HEK293 (cell line): ENCODE data around the gene TWSG1.

Source experiments
- CTCF ChIP-seq: fragments of 450-650 bp; formaldehyde crosslinking; IDR thresholded peaks from 2 replicates; pipeline ENCODE4 v1.5.1; 2016; ENCODE audit warnings: missing biosample characterization, missing genetic modification characterization
- INSM2 ChIP-seq: fragments of 450-650 bp; formaldehyde crosslinking; IDR thresholded peaks from 2 replicates; pipeline ENCODE4 v1.5.1; 2016; ENCODE audit warnings: missing biosample characterization, missing genetic modification characterization
- REST ChIP-seq: fragments of 450-650 bp; formaldehyde crosslinking; IDR thresholded peaks from 2 replicates; pipeline ENCODE4 v1.5.1; 2016; ENCODE audit warnings: missing biosample characterization, missing genetic modification characterization
- TCF7L2 ChIP-seq: IDR thresholded peaks from 2 replicates; pipeline ENCODE4 v1.6.1; 2011; ENCODE audit warnings: low read depth, mild to moderate bottlenecking, inconsistent platforms, low read length, moderate library complexity, borderline replicate concordance
- ZBTB17 ChIP-seq: fragments of 450-650 bp; formaldehyde crosslinking; IDR thresholded peaks from 2 replicates; pipeline ENCODE4 v1.5.1; 2016; ENCODE audit warnings: missing biosample characterization, missing genetic modification characterization
- ZBTB21 ChIP-seq: fragments of 450-650 bp; formaldehyde crosslinking; IDR thresholded peaks from 2 replicates; pipeline ENCODE4 v1.5.1; 2017; ENCODE audit warnings: missing biosample characterization, missing genetic modification characterization
- ZNF114 ChIP-seq: fragments of 450-650 bp; formaldehyde crosslinking; IDR thresholded peaks from 2 replicates; pipeline ENCODE4 v1.5.0; 2017; ENCODE audit warnings: missing biosample characterization, missing genetic modification characterization
- ZNF138 ChIP-seq: fragments of 450-650 bp; formaldehyde crosslinking; IDR thresholded peaks from 2 replicates; pipeline ENCODE4 v1.5.1; 2016; ENCODE audit warnings: missing biosample characterization, missing genetic modification characterization, borderline replicate concordance
- ZNF274 ChIP-seq, 2 experiments: fragments of 200-500 bp in 1 of 2; fragments of 450-650 bp in 1 of 2; sonication (Bioruptor generic) in 1 of 2; formaldehyde crosslinking in 1 of 2; IDR thresholded peaks; 2 replicates each; pipeline versions ENCODE4 v1.5.1 to v1.6.1; 2014 to 2016; ENCODE audit warnings: borderline replicate concordance in 1 of 2, inconsistent platforms in 1 of 2, low read length in 1 of 2, missing biosample characterization in 1 of 2, missing genetic modification characterization in 1 of 2
- ZNF350 ChIP-seq: fragments of 450-650 bp; formaldehyde crosslinking; IDR thresholded peaks from 2 replicates; pipeline ENCODE4 v1.5.0; 2017; ENCODE audit warnings: missing biosample characterization, mild to moderate bottlenecking, missing genetic modification characterization
- ZNF76 ChIP-seq: fragments of 450-650 bp; formaldehyde crosslinking; IDR thresholded peaks from 2 replicates; pipeline ENCODE4; 2016; ENCODE audit warnings: low read depth, missing biosample characterization, missing genetic modification characterization, borderline replicate concordance

GRCh38 chr18:9416563-9417072 lies 82.0 kb downstream of the TWSG1 start:
- TF ChIP-seq INSM2 (tag by site-specific recombination) (no peak), TCF7L2 (no peak), REST (tag by site-specific recombination) (no peak), ZNF138 (tag by site-specific recombination) (no peak), CTCF (tag by site-specific recombination) (no peak), ZBTB21 (tag by site-specific recombination) (no peak), ZNF274 (IDR thresholded peaks at IDR 0.05; ENCODE audit: low read length) (no peak), ZNF274 (tag by site-specific recombination; IDR thresholded peaks at IDR 0.05; ENCODE audit: borderline replicate concordance) (no peak), ZBTB17 (tag by site-specific recombination) (no peak), ZNF114 (no peak), ZNF350 (tag by site-specific recombination) (no peak), ZNF76 (tag by site-specific recombination) (no peak)
